Occipital lobe (tissue), 2 donors: Measurements from ENCODE around the gene SPIRE1. TPM values are rescaled to one million over a fixed set of nuclear protein-coding genes. Genes with fewer than 3 reads are reported as not detected.
"Not testable (repeated sequence)": the region's sequence is repeated elsewhere in the genome, so short reads cannot be mapped to it uniquely, and the experiment has no call there.

Source experiments
- DNase-seq: peaks from one replicate; lab custom pipeline; 2025; lab: John Stamatoyannopoulos, UW
- total RNA-seq: library from RNA; depleted of rRNA; stranded (reverse); fragments of >200 nt; gene quantifications from one replicate; pipeline ENCODE4 v1.2.3, GENCODE V29; 2014

SPIRE1 gene
- total RNA-seq, 1 donor from 2014 or later: 128 TPM

- no peak for DNase-seq
Measured at GRCh38 chr18:12556946-12557806, 100.7 kb downstream of the SPIRE1 start.

GRCh38 chr18:12554796-12555388 is 103.0 kb downstream of the SPIRE1 start:
- DNase-seq: no peak

- no peak for DNase-seq
Measured at GRCh38 chr18:12552879-12553242, 105.0 kb downstream of the SPIRE1 start.

GRCh38 chr18:12551943-12552878 is 105.7 kb downstream of the SPIRE1 start:
- not testable (repeated sequence) for DNase-seq

- not testable (repeated sequence) for DNase-seq
Measured at GRCh38 chr18:12551466-12551865, 106.4 kb downstream of the SPIRE1 start.

GRCh38 chr18:12543697-12544096 is 114.2 kb downstream of the SPIRE1 start:
- DNase-seq: no peak

- DNase-seq: no peak
Measured at GRCh38 chr18:12540751-12541150, 117.2 kb downstream of the SPIRE1 start.

- not testable (repeated sequence) for DNase-seq
Measured at GRCh38 chr18:12539158-12539557, 118.7 kb downstream of the SPIRE1 start.

GRCh38 chr18:12534820-12535219 is 123.1 kb downstream of the SPIRE1 start:
- no peak for DNase-seq

- no peak for DNase-seq
Measured at GRCh38 chr18:12532661-12533060, 125.2 kb downstream of the SPIRE1 start.

GRCh38 chr18:12531749-12532148 is 126.2 kb downstream of the SPIRE1 start:
- no peak for DNase-seq

- DNase-seq: no peak
Measured at GRCh38 chr18:12520442-12520992, 137.4 kb downstream of the SPIRE1 start.

- DNase-seq: no peak
Measured at GRCh38 chr18:12518832-12519531, 138.9 kb downstream of the SPIRE1 start.

GRCh38 chr18:12518326-12518725 is 139.6 kb downstream of the SPIRE1 start:
- no peak for DNase-seq

GRCh38 chr18:12517142-12517825 is 140.6 kb downstream of the SPIRE1 start:
- DNase-seq: no peak

GRCh38 chr18:12516049-12516630 is 141.8 kb downstream of the SPIRE1 start:
- no peak for DNase-seq

GRCh38 chr18:12515550-12515949 is 142.4 kb downstream of the SPIRE1 start:
- DNase-seq: no peak

- DNase-seq: no peak
Measured at GRCh38 chr18:12507007-12507406, 150.9 kb downstream of the SPIRE1 start.

- no peak for DNase-seq
Measured at GRCh38 chr18:12500986-12501385, 156.9 kb downstream of the SPIRE1 start.

GRCh38 chr18:12497839-12498238 is 160.1 kb downstream of the SPIRE1 start:
- no peak for DNase-seq
